ENCODE measurements around the gene SDHAF2.
"Not testable (repeated sequence)": the region's sequence is repeated elsewhere in the genome, so short reads cannot be mapped to it uniquely, and the experiment has no call there.

The SDHAF2 gene

DNA sequence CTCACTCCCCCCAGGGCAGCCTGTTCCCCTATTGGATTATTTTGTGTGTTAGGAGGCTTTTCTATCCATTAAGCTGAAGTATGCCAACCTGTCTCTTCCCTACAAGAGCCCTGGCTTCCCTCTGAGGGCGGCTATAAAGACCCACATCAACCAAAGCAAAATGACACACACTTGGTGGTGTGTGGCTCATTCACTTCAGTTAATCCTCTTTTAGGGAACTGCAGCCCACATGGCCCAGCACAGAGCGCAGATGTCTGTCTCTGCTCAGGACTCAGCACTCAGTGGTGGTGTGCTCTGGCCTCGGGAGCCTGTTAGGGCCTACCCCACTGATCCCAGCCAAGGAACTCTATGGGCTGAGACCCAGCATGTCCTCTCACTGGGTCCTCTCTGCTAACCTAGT is 46.4 kb downstream of the SDHAF2 start:
- no peak for DNase-seq (ENCODE audit: low read depth)

GRCh38 chr11:61477126-61477525 is 47.2 kb downstream of the SDHAF2 start:
- DNase-seq (ENCODE audit: low read depth) = no peak

- DNase-seq (ENCODE audit: low read depth) = peak; percentile 39
Measured at GRCh38 chr11:61477727-61478148, 47.8 kb downstream of the SDHAF2 start.

- not testable (repeated sequence) for DNase-seq (ENCODE audit: low read depth)
Measured at GRCh38 chr11:61479360-61480058, 49.6 kb downstream of the SDHAF2 start.

DNA sequence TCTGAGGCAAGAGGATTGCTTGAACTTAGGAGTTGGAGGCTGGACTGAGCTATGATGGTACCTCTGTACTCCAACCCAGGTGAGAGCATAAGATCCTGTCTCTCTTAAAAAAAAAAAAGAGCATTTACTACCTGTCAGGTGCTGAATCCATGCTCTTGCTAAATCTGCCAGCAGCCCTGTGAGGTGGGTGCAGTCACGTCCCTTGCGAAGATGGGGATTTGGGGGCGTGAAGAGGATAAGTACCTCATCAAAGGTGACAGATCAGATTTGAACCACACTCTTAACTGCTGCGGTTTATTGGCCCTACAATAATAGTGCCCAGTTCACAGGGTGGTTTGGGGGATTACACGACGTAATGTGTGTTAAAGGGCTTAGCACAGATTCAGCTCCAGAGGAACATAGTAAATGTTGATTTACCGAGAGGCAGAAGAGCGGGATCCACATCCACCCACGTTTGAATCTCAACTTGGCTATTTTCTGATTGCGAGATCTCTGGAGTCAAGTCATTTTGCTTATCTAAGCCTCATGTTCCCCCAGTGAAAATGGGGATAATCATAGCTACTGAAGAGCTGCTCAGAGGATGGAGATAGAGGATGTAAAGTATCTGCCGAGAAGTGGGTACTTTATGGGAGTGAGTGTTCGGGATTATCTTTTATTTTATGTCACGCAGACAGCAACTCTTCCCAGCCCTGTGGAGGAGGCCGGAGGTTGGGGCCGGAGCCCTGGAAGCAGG is 50.5 kb downstream of the SDHAF2 start:
- DNase-seq (ENCODE audit: low read depth) = no peak

DNA sequence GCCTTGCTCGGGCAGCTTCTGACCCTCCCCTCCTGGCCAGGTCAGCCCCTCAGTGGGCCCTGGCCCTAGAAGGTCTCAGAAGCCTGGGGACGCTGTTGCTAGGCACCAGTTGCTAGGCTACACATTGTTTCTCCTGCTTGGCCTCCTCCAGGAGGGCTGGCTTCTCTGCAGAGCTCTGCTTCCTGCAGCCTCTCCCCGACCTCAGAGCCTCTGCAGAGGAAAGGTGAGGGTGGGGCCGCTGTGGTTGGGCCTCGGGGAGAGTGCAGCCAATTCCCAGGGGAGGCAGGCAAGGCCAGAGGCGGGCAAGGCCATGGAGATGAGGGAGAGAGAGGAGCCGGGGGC is 51.0 kb downstream of the SDHAF2 start:
- no peak for DNase-seq (ENCODE audit: low read depth)

GRCh38 chr11:61481806-61482205 is 51.9 kb downstream of the SDHAF2 start:
- DNase-seq (ENCODE audit: low read depth) = no peak

DNA sequence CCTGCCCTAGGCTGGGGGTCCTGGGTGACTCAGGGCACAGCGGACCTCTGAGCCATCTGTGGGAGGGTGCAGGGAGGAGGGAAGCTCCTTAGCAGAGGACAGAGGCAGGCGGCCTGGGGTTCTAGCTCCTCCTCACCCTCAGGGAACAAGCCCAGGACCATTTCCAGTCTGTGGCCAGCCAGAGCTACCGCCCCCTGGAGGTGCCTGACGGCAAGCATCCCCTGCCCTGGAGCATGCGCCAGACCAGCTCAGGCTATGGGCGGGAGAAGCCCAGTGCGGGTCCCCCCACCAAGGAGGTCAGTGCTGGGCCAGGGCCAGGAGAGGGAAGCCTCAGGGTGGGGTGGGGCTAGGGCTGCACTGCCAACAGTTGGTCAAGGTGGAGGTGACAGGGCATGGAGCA is 52.6 kb downstream of the SDHAF2 start:
- peak; percentile 5 for DNase-seq (ENCODE audit: low read depth)

DNA sequence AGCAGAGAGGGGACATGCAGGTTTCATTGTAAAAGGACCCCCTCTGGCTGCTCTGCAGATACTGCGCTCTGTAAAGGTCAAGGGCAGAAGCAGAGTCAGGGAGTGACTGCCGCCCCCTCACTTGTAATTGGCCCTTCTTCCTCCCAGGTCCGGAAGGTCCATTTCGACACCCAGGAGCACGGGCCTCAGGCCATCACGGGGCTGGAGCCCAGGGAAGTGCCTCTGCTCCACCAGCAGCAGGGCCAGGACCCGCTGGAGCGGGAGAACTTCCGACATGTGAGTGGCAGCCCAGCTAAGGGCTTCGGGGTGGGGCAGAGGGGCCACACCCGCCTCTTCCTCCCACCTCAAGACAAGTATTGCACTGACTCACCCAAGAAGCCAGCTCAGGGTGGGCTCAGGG is 54.6 kb downstream of the SDHAF2 start:
- DNase-seq (ENCODE audit: low read depth) = no peak

- DNase-seq (ENCODE audit: low read depth) = no peak
Measured at GRCh38 chr11:61485080-61485479, 55.2 kb downstream of the SDHAF2 start.

DNA sequence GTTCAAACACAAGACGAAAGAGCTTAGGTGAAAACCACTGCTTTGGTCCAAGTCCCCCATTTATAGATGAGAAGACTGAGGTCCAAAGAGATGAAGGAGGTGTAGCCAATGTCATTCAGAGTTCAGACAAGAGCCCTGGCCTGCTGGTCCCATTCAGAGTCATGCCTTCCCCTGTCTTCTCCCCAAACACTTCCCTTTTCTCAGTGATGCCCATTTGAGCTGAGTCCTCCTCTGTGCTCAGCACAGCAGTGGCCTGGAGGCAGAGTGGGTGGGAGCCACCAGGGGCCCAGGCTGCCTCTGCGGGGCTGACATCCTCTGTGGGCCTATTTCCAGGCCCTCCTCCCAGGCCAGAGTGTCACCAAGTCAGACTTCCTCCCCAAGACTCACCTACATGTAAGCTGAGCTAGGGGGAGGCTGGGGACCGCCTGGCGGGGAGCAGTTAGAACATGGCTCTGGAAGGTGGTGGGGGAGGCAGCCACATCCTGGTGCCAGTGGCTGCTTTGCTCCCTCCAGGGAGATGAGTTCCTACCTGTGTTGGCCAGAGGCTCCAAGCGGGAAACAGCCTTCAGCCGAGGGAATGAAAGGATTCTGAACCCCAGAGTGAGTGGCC is 56.2 kb downstream of the SDHAF2 start:
- DNase-seq (ENCODE audit: low read depth) = no peak

GRCh38 chr11:61486779-61487178 is 56.9 kb downstream of the SDHAF2 start:
- DNase-seq (ENCODE audit: low read depth) = no peak

DNA sequence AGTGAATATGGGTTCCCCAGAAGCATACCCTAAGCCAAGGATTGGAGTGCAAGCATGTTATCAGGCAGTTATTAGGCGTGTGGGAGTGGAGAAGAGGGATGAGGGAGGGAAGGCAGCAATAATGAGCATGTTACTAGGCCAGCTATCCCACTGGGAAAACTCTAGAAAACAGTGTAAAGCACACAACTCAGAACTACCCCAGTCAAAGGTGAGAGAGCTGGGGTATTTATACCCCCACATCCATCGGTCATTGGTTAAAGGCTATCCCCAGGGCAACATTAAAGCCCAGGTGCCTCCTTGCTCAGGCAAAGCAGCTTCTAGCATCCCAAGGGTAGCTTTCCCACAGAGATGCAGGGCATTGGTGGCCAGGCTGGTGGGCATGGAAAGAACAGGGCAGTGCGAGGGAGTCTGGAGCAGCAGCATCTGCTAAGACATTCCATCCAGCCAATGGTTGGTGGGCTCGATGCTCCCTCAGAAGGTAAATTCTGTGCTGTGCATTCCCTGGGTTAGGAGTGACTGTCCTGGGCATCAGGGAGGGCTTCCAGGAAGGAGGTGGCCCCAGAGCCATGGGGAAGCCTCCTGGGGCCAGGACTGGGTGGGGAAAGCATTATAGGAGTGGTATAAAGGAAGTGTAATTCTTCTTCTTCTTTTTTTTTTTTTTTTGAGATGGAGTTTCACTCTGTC is 57.6 kb downstream of the SDHAF2 start:
- DNase-seq (ENCODE audit: low read depth) = no peak

DNA sequence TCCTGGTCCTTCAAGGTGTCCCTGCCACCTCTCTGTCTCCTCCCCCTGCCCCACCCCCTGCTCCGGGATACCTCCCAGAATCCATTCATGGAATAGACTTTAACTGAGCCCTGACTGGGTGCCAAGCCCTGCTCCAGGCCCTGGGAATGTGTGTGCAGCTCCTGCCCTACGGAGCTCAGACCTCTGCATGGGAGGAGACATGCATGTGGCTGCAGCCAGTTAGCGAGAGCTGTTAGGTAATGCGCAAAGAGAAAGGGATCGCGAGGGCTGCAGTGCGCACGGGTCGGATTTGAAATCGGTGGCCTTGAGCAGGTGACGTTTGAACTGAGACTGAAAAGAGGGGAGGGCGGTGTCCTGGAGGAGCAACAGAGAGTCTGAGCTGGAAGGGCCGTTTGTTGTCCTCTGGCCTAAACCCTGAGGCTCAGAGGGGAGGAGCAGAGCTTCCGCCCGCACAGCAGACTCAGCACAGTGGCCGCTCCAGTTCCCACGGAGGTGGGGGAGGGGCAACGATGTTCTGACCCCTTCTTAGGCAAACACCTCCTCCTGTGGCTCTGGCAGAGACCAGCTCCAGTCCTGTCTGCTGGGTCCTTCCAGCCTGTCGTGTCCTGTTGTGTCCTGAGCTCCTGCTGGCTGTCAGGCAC is 58.8 kb downstream of the SDHAF2 start:
- DNase-seq (ENCODE audit: low read depth) = no peak

DNA sequence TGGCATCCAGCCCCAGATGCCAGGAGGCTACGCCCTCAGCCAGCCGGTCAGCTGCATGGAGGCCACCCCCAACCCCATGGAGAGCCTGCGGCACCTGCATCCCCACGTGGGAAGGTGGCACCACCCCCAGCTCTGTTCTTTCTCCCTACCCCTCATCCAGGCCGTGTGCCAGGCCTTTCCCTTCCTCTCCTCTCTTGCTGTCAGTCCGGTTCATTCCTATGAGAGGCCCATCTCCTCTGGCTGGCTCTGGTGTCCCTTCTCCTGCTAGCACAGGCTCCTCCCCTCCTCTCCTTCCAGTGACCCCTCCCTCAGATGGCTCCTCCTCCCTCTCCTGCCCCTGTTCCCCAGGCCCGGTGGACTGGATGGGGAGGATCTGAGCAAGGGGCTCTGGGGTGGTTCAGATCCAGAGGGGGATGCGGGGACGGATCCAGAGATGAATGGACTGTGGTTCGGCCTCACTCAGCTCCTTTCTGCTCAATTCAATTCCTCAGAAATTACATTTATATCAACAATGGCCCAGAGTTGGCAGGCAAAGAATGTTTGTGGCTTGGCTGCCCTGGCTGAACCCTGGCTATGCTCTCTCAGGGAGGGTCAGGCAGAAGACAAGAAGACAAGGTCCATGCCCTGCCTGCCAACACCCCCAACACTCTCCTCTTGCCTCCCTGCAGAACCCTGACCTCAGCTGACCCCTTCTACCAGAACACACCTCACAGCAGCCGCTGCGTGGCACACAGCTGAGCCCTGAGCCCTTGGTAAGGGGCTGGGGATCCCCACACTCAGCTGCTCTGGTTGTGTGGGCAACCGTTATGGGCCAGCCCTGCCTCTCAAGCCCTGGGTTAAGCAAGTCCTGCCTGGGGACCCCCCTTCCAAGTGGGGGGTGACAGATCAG is 60.2 kb downstream of the SDHAF2 start:
- DNase-seq (ENCODE audit: low read depth) = no peak

GRCh38 chr11:61491736-61492395 is 61.9 kb downstream of the SDHAF2 start:
- no peak for DNase-seq (ENCODE audit: low read depth)

DNA sequence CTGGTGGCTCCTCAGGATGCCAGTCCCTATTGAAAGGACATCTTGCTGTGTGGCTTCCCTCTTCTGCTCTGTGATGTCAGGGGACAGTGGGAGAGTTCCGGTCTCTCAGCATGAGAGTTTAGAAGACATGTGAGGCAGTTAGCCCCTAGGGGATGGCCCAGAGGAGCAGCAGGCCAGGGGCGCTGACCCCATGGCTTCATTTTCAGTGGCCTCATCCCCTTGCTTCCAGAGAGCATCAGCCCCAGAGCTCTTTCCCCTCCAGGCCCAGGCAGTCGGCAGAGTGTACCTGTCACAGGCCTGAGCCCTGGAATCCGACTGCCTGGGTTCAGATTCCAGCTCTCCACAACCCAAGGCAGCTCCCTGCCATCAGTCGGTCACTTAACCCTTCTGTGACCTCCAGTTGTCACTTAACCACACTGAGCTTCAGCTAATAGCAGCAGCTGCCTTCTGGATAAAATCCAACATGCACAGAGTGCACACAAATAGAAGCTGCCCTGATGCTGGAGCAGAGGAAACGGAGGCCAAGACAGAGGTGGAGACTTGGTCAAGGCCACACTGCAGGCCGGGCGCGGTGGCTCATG is 64.5 kb downstream of the SDHAF2 start:
- no peak for DNase-seq (ENCODE audit: low read depth)

DNA sequence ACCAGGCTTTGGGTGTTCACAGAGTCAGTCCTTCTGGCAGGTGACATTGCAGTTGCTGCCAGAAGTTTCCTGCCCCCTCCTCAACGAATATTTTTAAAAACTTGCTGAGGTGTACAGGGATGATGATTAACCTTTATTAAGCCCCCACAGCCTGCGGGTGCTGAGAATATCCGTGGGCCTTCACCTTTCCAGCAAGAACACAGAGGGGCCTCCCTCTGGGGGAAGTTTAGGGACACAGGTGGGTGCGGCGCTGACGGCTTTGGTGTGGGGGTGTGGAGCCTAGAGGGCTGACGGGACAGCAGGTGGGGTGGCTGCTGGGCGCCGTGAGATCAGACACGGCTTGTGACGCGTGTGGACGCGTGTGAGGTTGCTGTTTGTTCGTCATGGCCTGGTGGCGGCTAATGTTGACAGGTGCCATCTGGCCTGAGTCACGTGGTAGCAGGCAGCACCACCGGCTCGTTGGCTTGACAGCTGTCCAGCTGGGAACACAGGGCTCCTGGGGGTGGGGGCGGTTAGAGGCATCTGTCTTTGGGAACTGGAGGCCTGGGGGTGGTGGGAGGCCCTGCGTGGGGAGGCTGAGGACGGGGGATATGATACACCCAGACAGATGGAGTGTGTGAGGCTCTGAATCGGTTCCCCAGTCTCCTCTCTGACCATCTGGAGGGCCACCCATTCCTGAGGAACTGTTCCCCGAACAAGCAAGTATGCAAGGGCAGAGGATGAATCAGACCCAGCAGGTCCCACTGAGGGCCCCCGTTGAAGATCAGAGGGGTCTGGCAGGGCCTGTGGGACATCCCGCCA is 66.1 kb downstream of the SDHAF2 start:
- DNase-seq (ENCODE audit: low read depth) = no peak

Measured in activated T-cell treated with anti-CD3 and anti-CD28 coated beads for 24 hours (primary cell).